Measurements from ENCODE around the gene CBX7. TPM values are rescaled to one million over a fixed set of nuclear protein-coding genes. Genes with fewer than 3 reads are reported as not detected.

Gene CBX7
- total and polyA plus RNA-seq, 4 experiments from 2014 or later = 22.8 to 198 (median 110) TPM

DNA sequence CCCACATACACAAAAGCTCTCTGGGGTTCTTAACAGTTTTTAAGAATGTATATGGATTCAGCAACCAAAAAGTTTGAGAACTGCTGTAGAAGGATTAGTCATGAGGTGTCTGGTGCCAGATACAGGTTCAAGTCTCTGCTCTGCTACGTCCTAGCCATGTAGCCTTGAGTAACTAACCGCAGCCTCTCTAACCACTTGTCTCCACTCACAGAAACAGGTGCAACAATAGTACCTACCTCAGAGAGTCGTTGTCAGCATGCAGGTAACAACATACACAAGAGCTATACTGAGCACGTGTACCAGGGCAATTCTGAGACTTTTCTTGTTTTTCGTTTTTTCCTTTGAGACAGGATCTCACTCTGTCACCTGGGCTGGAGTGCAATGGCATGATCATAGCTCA lies 26.9 kb downstream of the CBX7 start:
- H3K27ac ChIP-seq (ENCODE audit: low read depth, low read length) = no peak overlapping the region
- intact Hi-C loops (cut with micrococcal nuclease) = no loop called here
- peaks cover 5 to 10% of the 10 kb centered on the region in 2 donors for H3K36me3 Mint-ChIP-seq
- H3K4me3 ChIP-seq (ENCODE audit: low read length in 2 of 2) = no peak overlapping the region
- no peak overlapping the region for H3K4me3 Mint-ChIP-seq
- H3K4me1 ChIP-seq (ENCODE audit: insufficient read depth, low read length) = peaks cover 4% of the 10 kb centered on the region
- no peaks in the 10 kb centered on the region for H3K9me3 ChIP-seq (ENCODE audit: control insufficient read depth in 1 of 2, low read length in 2 of 2)
- peaks cover 4 to 17% (median 11%) of the 10 kb centered on the region in 4 donors for H3K4me1 Mint-ChIP-seq
- H3K27me3 Mint-ChIP-seq = no peaks in the 10 kb centered on the region
- H3K27ac Mint-ChIP-seq = peak overlapping the region in 2 of 7 donors; percentile 29 to 51
- POLR2A ChIA-PET (ENCODE audit: partially characterized antibody) = interaction anchor here (0.6 to 1.9 kb wide), 2 partner anchors 9 to 194 kb away, joined by 3 to 4 read pairs; partner anchors contain the start of gene RPL3
- H3K27me3 ChIP-seq (ENCODE audit: insufficient read depth, low read length) = no peaks in the 10 kb centered on the region
- no peaks in the 10 kb centered on the region for H3K9me3 Mint-ChIP-seq
- no peaks in the 10 kb centered on the region for H3K36me3 ChIP-seq (ENCODE audit: insufficient read depth, low read length)
- DNase-seq = no peak
- CTCF ChIA-PET (ENCODE audit: partially characterized antibody) = interaction anchor here (1.4 to 2.1 kb wide), 3 partner anchors 118 to 256 kb away, joined by 3 to 12 read pairs (median 8); no protein-coding TSS in a partner anchor

DNA sequence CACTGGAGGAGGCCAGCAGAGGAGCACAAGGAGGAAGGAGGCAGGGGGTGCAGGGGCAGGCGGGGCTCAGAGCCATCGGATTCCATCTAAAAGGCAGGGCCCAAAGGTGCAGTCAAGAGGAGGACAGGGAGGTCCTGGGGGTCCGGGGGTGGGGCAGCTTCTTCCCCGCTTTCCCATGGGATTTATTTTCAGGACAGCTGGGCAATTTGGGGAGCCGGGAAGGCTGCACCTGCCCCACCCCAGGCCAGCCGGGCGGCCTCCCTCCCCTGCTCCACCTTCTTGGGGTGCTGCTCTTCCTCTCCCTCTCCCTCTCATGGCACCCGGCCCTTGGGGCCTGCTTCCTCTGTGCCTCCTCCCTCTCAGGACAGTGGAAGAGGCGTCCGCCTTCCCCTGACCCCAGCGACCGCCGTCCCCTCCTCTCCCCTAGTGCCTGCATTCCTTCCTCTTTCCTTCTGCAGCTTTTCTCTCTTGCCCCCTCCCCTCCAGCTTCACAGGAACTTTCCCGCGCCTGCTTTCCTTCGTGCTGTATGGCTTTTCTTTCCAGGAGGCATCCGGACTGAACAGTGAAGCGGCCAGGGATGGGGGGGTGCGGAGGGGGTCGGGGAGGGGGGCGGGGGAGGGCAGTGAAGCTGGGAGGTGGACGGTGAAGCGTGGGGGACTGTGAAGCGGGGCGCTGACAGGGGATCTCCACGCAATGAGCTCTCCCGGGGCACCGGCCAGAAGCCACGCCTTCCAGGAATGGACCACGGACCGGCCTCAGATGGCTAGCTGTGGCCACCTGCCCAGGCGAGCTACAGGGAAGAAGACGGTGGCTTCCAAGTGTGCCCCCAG lies 28.5 kb downstream of the CBX7 start:
- no peak overlapping the region for H3K27ac Mint-ChIP-seq
- intact Hi-C loops (cut with micrococcal nuclease) = no loop called here

DNA sequence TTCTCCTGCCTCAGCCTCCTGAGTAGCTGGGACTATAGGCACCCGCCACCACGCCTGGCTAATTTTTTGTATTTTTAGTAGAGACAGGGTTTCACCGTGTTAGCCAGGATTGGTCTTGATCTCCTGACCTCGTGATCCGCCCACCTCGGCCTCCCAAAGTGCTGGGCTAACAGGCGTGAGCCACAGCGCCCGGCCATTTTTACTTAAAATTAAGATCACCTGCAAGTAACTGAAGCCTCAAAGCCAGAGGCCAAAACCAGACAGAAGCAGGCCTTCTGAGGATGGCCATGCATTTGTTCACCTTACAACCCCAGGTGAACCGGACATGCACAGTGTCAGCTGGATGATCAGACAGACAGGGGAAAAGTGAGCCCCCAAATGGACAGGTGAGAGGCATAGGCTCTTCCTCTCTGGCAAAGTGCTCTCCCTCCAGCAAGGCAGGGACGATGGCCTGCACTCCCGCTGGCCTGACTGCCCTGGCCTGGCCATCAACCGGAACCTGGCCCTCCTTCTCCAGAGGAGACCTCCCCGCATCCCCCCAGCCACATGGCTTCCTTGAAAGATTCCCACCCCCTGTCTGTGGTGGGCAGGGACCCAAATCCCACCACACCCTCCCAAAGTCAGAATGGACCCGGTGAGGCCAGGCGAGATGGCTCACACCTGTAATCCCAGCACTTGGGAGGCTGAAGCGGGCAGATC lies 29.6 kb downstream of the CBX7 start:
- H3K36me3 ChIP-seq (ENCODE audit: insufficient read depth, low read length) = no peaks in the 10 kb centered on the region
- Mint-ChIP-seq H3K36me3 (no peaks in the 10 kb centered on the region), H3K4me1 (peaks cover 10 to 19% (median 16%) of the 10 kb centered on the region in 4 donors), H3K27ac (peak overlapping the region in 1 of 7 donors; percentile 25), H3K27me3 (no peaks in the 10 kb centered on the region), H3K4me3 (no peak overlapping the region), H3K9me3 (no peaks in the 10 kb centered on the region)
- no peaks in the 10 kb centered on the region for H3K27me3 ChIP-seq (ENCODE audit: insufficient read depth, low read length)
- H3K4me1 ChIP-seq (ENCODE audit: insufficient read depth, low read length) = peaks cover 10% of the 10 kb centered on the region
- intact Hi-C loops (cut with micrococcal nuclease) = loop anchor here (1.0 kb wide), 2 partner anchors 116 to 253 kb away; no protein-coding TSS in a partner anchor
- ChIA-PET POLR2A (ENCODE audit: partially characterized antibody) (no interaction called here), CTCF (ENCODE audit: partially characterized antibody) (interaction anchor here (3.1 to 6.5 kb wide), 2 partner anchors 116 to 253 kb away, joined by 15 to 101 read pairs; no protein-coding TSS in a partner anchor)
- DNase-seq = no peak
- no peak overlapping the region for H3K27ac ChIP-seq (ENCODE audit: low read depth, low read length)
- H3K4me3 ChIP-seq (ENCODE audit: low read length in 2 of 2) = no peak overlapping the region
- H3K9me3 ChIP-seq (ENCODE audit: control insufficient read depth in 1 of 2, low read length in 2 of 2) = no peaks in the 10 kb centered on the region

More for the DNA sequence above, 28.5 kb downstream of the CBX7 start:
- no peak overlapping the region for H3K27ac ChIP-seq (ENCODE audit: low read depth, low read length)
- H3K9me3 Mint-ChIP-seq = no peaks in the 10 kb centered on the region
- no peak overlapping the region for H3K4me3 Mint-ChIP-seq
- H3K9me3 ChIP-seq (ENCODE audit: control insufficient read depth in 1 of 2, low read length in 2 of 2) = no peaks in the 10 kb centered on the region
- no peak overlapping the region for H3K4me3 ChIP-seq (ENCODE audit: low read length in 2 of 2)
- H3K36me3 ChIP-seq (ENCODE audit: insufficient read depth, low read length) = no peaks in the 10 kb centered on the region
- H3K36me3 Mint-ChIP-seq = no peaks in the 10 kb centered on the region
- peaks cover 4% of the 10 kb centered on the region for H3K4me1 ChIP-seq (ENCODE audit: insufficient read depth, low read length)
- POLR2A ChIA-PET (ENCODE audit: partially characterized antibody) = interaction anchor here (1.9 kb wide), 1 partner anchor 10 kb away, joined by 4 read pairs; no protein-coding TSS in a partner anchor
- peaks cover 4 to 14% (median 11%) of the 10 kb centered on the region in 4 donors for H3K4me1 Mint-ChIP-seq
- no peaks in the 10 kb centered on the region for H3K27me3 ChIP-seq (ENCODE audit: insufficient read depth, low read length)
- no peaks in the 10 kb centered on the region for H3K27me3 Mint-ChIP-seq
- DNase-seq = no peak
- CTCF ChIA-PET (ENCODE audit: partially characterized antibody) = interaction anchor here (0.9 to 6.5 kb wide), 4 partner anchors 117 to 254 kb away, joined by 3 to 101 read pairs (median 12); no protein-coding TSS in a partner anchor

DNA sequence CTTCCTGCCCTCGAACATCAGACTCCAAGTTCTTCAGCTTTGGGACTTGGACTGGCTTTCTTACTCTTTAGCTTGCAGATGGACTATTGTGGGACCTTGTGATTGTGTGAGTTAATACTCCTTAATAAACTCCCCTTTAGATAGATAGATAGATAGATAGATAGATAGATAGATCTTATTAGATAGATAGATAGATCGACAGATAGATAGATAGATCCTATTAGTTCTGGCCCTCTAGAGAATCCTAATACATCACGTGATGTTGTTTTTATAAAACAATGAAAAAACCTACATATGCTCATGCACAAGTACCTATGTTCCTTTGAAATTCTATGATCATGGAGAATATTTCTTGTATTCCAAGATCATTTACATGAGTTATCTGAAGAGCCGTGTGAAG lies 31.5 kb downstream of the CBX7 start:
- Mint-ChIP-seq H3K27me3 (no peaks in the 10 kb centered on the region), H3K36me3 (no peaks in the 10 kb centered on the region), H3K27ac (peak overlapping the region in 1 of 7 donors; percentile 35), H3K4me3 (no peak overlapping the region), H3K9me3 (no peaks in the 10 kb centered on the region), H3K4me1 (peaks cover 24 to 36% (median 31%) of the 10 kb centered on the region in 4 donors)
- no peak for DNase-seq
- H3K27ac ChIP-seq (ENCODE audit: low read depth, low read length) = no peak overlapping the region
- no peak overlapping the region for H3K4me3 ChIP-seq (ENCODE audit: low read length in 2 of 2)
- ChIA-PET POLR2A (ENCODE audit: partially characterized antibody) (interaction anchor here (1.7 kb wide), 1 partner anchor 116 kb away, joined by 4 read pairs; no protein-coding TSS in a partner anchor), CTCF (ENCODE audit: partially characterized antibody) (interaction anchor here (6.5 kb wide), 1 partner anchor 114 kb away, joined by 101 read pairs; no protein-coding TSS in a partner anchor)
- no peaks in the 10 kb centered on the region for H3K36me3 ChIP-seq (ENCODE audit: insufficient read depth, low read length)
- H3K4me1 ChIP-seq (ENCODE audit: insufficient read depth, low read length) = peaks cover 30% of the 10 kb centered on the region
- H3K9me3 ChIP-seq (ENCODE audit: control insufficient read depth in 1 of 2, low read length in 2 of 2) = no peaks in the 10 kb centered on the region
- intact Hi-C loops (cut with micrococcal nuclease) = no loop called here
- no peaks in the 10 kb centered on the region for H3K27me3 ChIP-seq (ENCODE audit: insufficient read depth, low read length)

DNA sequence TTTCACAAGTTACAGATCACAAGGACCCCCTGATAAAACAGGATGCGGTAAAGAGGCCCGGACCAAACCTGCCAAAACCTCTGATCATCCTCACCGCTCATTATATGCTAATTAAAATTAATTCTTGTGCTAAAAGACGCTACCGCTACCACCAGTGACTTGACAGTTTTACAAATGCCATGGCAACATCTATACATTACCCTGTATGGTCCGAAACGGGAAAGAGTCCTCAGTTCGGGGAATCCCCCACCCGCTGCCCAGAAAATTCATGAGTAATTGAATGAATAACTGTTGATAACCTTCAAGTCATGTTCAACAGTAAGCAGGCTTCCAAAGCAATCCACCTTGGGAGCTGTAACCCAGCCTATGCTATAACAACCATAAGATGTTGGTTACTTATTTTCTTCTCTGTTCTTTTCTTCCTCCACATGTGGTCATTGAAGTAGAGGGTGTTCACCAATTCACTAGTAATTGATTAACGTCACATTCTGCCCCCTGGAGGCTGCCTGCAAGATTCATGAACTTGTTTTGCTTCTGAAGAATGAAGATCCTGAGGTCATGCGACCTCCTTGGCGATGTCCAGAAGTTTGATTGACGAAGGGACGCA lies 34.8 kb downstream of the CBX7 start:
- CTCF ChIA-PET (ENCODE audit: partially characterized antibody) = interaction anchor here (0.8 to 6.5 kb wide), 12 partner anchors 9 to 349 kb away, joined by 3 to 101 read pairs (median 5); partner anchors contain the start of genes APOBEC3C, APOBEC3H and RPL3
- H3K9me3 ChIP-seq (ENCODE audit: control insufficient read depth in 1 of 2, low read length in 2 of 2) = no peaks in the 10 kb centered on the region
- H3K4me1 ChIP-seq (ENCODE audit: insufficient read depth, low read length) = peaks cover 35% of the 10 kb centered on the region
- peak; percentile 69 to 88 (median 73) for DNase-seq
- peak overlapping the region; percentile 52 for H3K27ac ChIP-seq (ENCODE audit: low read depth, low read length)
- H3K27me3 ChIP-seq (ENCODE audit: insufficient read depth, low read length) = no peaks in the 10 kb centered on the region
- no peaks in the 10 kb centered on the region for H3K9me3 Mint-ChIP-seq
- POLR2A ChIA-PET (ENCODE audit: partially characterized antibody) = interaction anchor here (0.6 to 1.9 kb wide), 9 partner anchors 9 to 198 kb away, joined by 3 to 6 read pairs (median 4); no protein-coding TSS in a partner anchor
- no peaks in the 10 kb centered on the region for H3K36me3 Mint-ChIP-seq
- H3K4me3 ChIP-seq (ENCODE audit: low read length in 2 of 2) = no peak overlapping the region
- H3K27me3 Mint-ChIP-seq = no peaks in the 10 kb centered on the region
- peaks cover 29 to 49% (median 34%) of the 10 kb centered on the region in 4 donors for H3K4me1 Mint-ChIP-seq
- H3K27ac Mint-ChIP-seq = peak overlapping the region; percentile 77 to 92 (median 88)
- intact Hi-C loops (cut with micrococcal nuclease) = loop anchor here (1.0 to 5.0 kb wide), 6 partner anchors 27 to 247 kb away; partner anchors contain the start of genes APOBEC3C and APOBEC3G
- H3K4me3 Mint-ChIP-seq = peak overlapping the region; percentile 53 to 82 (median 74)
- H3K36me3 ChIP-seq (ENCODE audit: insufficient read depth, low read length) = no peaks in the 10 kb centered on the region

DNA sequence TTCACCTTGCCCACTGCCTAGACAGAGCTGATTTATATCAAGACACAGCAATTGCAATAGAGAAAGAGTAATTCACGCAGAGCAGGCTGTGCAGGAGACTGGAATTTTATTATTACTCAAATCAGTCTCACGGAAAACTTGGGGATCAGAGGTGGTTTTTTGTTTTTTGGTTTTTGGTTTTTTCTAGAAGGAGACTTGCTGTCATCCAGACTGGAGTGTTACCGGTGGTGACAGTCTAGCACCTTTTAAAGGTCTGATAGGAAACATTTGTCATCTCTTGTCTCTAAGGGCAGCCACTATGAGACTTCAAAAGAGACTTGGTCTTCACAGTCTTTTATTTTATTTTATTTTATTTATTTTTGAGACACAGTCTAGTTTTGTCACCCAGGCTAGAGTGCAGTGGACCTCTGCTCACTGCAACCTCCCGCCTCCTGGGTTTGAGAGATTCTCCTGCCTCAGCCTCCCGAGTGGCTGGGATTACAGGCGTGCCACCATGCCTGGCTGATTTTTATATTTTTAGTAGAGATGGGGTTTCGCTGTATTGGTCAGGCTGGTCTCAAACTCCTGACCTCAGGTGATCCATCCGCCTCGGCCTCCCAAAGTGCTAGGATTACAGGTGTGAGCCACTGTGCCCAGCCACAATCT lies 36.4 kb downstream of the CBX7 start:
- Mint-ChIP-seq H3K27ac (peak overlapping the region; percentile 60 to 92 (median 84)), H3K36me3 (no peaks in the 10 kb centered on the region), H3K9me3 (peaks cover 0 to 1% (median 0%) of the 10 kb centered on the region in 8 donors), H3K4me3 (peak overlapping the region in 2 of 8 donors; percentile 53 to 82), H3K4me1 (peaks cover 23 to 36% (median 28%) of the 10 kb centered on the region in 4 donors), H3K27me3 (no peaks in the 10 kb centered on the region)
- Histone ChIP-seq H3K27ac (ENCODE audit: low read depth, low read length) (peak overlapping the region; percentile 21), H3K27me3 (ENCODE audit: insufficient read depth, low read length) (no peaks in the 10 kb centered on the region), H3K36me3 (ENCODE audit: insufficient read depth, low read length) (no peaks in the 10 kb centered on the region), H3K4me1 (ENCODE audit: insufficient read depth, low read length) (peaks cover 31% of the 10 kb centered on the region), H3K9me3 (ENCODE audit: control insufficient read depth in 1 of 2, low read length in 2 of 2) (no peaks in the 10 kb centered on the region), H3K4me3 (ENCODE audit: low read length in 2 of 2) (no peak overlapping the region)
- DNase-seq = peak in 1 of 5 donors; percentile 72
- POLR2A ChIA-PET (ENCODE audit: partially characterized antibody) = interaction anchor here (0.7 to 1.2 kb wide), 3 partner anchors 21 to 246 kb away, joined by 3 to 4 read pairs (median 3); no protein-coding TSS in a partner anchor
- CTCF ChIA-PET (ENCODE audit: partially characterized antibody) = interaction anchor here (1.3 to 2.6 kb wide), 3 partner anchors 17 to 247 kb away, joined by 3 to 14 read pairs (median 4); no protein-coding TSS in a partner anchor
- intact Hi-C loops (cut with micrococcal nuclease) = loop anchor here (2.0 to 5.0 kb wide), 2 partner anchors 25 to 39 kb away; partner anchors contain the start of gene APOBEC3G
